LNCaP clone FGC (cell line): ENCODE data around the gene FRMD8.

ENCODE experiments used
- DNase-seq: peaks from one replicate; pipeline ENCODE4 v3.0.0-alpha.2; 2011; ENCODE audit warnings: low read depth
- H3K4me3 ChIP-seq: 2 replicates; pipeline ENCODE4 v1.5.1; 2011; ENCODE audit warnings: mild to moderate bottlenecking, low read depth, low read length, control low read depth
- TF ChIP-seq, protein P1 (sequence below): IDR thresholded peaks from 2 replicates; pipeline ENCODE4 v1.5.1; 2012; ENCODE audit warnings: mild to moderate bottlenecking; ENCODE audit not compliant: control insufficient read depth, insufficient read depth; ENCODE audit errors: extremely low read depth

FRMD8 gene

DNA sequence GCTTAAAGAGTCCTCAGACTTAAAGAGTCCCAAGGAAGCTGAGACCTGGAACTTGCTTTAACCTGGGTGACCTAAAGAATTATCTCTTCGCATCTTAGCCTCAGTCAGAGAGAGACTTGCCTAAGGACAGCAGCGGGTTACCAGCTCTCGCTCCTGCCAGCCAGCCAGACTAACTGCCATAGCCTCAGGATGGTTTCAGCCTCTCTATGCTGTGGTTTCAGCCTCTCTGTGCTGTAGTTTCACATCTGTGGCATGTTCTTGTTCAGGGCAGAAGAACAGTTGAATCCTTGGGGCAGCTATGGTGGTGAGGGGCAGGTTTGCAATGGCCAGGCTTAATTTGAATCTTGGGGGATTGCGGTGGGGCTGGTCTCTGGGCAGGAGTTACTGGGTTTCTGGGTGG is 2.3 kb downstream of the FRMD8 start:
- no peak overlapping the region for H3K4me3 ChIP-seq
- DNase-seq: no peak
- TF ChIP-seq, protein P1, sequence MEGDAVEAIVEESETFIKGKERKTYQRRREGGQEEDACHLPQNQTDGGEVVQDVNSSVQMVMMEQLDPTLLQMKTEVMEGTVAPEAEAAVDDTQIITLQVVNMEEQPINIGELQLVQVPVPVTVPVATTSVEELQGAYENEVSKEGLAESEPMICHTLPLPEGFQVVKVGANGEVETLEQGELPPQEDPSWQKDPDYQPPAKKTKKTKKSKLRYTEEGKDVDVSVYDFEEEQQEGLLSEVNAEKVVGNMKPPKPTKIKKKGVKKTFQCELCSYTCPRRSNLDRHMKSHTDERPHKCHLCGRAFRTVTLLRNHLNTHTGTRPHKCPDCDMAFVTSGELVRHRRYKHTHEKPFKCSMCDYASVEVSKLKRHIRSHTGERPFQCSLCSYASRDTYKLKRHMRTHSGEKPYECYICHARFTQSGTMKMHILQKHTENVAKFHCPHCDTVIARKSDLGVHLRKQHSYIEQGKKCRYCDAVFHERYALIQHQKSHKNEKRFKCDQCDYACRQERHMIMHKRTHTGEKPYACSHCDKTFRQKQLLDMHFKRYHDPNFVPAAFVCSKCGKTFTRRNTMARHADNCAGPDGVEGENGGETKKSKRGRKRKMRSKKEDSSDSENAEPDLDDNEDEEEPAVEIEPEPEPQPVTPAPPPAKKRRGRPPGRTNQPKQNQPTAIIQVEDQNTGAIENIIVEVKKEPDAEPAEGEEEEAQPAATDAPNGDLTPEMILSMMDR: no peak

DNA sequence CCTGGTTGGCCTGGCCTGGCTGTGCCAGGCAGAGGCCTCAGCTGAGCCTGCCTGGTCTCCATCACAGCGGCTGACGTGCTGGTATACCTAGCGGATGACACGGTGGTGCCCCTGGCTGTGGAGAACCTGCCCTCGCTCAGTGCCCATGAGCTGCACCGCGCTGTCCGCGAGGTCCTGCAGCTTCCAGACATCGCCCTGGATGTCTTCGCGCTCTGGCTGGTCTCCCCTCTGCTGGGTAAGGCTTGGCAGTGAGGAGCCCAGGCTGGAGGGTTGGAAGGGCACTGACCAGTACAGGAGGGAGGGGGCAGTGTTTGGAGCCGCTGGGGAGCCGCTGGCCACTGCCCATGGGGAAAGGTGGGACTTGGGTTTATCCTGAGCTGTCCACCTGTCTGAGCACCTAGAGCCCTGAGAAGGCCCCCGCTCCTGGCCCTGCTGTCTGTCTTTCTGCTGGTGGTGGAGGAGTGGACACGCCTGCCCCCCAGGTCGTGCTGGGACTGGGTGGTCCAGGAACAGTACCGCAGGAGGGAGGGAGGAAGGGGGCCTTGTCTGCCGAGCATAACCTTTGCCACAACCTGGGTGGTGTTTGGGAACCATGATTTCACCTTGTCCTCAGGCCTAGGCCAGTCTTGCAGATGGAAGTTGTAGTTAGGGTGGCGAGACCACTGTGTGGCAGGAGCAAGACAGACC is 3.0 kb downstream of the FRMD8 start:
- no peak for DNase-seq
- no peak overlapping the region for H3K4me3 ChIP-seq
- TF ChIP-seq, protein P1: no peak

DNA sequence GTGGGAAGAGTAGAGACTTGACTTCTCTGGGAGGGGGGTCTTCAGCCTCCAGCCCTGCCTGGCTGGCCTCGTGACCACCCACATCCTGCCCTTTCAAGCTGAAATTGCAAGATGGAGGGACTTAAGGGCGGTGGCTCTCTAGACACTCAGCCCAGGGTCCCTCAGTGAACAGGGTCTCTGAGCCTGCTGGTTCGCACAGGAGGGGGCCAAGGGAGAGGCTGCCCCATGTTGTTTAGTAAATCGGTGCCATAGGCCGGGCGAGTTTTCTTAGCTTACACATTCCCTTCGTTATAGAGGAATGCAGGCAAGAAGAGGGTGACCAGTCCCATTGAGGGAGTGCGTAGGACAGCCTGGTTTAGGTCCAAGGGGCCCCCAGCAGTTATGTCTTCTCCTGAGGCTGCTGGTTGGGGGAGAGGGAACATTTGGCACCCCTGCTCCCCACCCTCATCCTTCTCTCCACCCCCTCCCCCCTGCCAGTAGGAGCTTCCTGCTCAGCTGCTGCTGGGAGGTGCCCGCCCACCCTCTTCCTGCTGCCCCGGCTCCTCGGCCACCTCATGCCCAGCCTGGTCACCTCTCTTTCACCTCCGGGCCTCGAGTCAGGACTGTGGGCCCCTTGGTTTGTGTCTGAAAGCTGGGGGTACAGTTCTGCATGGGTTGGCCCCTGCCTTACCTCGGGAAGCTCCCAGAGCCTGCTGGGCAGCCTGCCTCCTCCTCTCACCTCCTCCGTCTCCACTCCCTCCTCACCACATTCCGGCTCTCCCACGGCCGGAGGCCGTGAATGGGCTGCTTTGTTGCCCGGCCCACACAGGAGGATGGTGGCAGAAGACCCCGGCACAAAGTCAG is 3.9 kb downstream of the FRMD8 start:
- TF ChIP-seq, protein P1: no peak
- H3K4me3 ChIP-seq: no peak overlapping the region
- no peak for DNase-seq

DNA sequence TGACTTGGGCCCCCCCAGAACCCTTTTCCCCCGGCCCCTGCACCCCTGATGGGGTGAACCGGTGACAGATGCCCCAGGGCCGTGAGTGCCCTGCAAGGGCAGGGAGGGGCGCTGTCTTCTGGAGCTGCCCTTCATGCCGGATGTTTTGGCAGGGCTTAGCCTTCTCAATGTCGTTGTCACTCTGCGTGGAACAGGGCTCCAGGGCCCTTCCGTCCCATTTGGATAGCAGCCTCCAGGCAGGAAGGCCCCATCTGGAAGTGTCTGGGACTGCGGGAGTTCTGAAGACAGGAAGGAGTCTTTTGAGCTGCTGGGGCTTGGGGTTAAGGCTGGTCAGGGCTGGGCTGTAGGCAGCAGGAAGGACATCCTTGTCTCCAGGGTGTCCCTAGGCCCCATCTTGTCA is 4.6 kb downstream of the FRMD8 start:
- H3K4me3 ChIP-seq: no peak overlapping the region
- TF ChIP-seq, protein P1: no peak
- DNase-seq: no peak

DNA sequence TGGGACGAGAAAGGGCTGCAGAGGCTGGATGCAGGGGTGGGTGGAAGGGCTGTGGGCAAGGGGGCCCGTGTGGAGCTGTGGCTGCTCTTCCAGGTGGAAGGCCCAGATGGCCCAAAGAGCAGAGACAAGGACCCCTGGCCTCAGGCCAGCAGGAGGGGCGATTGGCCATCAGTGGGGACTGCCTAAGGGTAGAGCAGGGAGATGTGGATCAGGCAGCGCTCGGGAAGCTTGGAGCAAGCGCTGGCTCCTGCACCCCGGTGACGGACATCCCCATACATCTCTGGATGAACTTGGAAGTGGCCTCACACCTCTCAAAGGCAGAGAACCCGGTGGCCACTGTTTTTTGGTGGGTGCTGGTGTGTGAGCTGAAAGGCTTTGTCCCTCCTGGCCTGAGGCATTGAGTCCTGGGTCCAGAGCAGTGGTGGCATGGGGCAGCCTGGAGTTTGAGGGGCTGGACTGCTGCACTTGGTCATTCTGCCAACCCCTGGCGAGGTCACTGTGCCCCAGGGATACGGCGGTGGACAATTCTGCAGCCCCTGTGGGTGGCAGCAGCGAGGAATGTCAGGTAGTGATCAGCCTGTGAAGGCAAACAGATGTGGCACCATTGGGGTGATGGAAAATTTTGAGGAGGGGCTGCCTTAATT is 5.9 kb downstream of the FRMD8 start:
- DNase-seq: no peak
- TF ChIP-seq, protein P1: no peak
- no peak overlapping the region for H3K4me3 ChIP-seq

DNA sequence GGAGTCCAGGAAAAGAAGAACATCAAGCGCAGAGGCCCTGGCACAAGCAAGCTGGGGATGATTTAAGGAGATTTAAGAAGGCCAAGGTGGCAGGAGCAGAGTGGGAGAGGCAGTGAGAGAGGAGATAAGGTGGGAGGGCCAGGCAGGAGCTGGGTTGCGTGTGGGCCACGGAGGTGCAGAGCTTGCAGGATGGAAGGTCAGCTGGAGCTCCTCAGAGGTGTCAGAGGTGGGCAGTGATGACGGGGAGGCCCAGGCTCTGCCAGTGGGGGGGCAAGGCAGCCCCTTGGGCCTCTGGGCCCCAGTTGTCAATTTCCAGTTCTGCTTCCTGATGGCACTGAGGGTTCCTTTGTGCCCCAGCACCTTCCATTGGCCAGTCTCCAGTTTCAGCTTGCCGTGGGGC is 6.5 kb downstream of the FRMD8 start:
- DNase-seq: no peak
- TF ChIP-seq, protein P1: no peak
- no peak overlapping the region for H3K4me3 ChIP-seq
